ENCODE measurements around the gene SORBS1.
"Not testable (repeated sequence)": the region's sequence is repeated elsewhere in the genome, so short reads cannot be mapped to it uniquely, and the experiment has no call there.

SORBS1 gene

GRCh38 chr10:95482501-95483233 is 78.5 kb downstream of the SORBS1 start:
- no peak for DNase-seq (ENCODE audit: low read depth)

- DNase-seq (ENCODE audit: low read depth), result no peak
These were observed 80.2 kb downstream of the SORBS1 start for GRCh38 chr10:95480901-95481491.

- no peak for DNase-seq (ENCODE audit: low read depth)
These were observed 80.9 kb downstream of the SORBS1 start for GRCh38 chr10:95480102-95480900.

DNA sequence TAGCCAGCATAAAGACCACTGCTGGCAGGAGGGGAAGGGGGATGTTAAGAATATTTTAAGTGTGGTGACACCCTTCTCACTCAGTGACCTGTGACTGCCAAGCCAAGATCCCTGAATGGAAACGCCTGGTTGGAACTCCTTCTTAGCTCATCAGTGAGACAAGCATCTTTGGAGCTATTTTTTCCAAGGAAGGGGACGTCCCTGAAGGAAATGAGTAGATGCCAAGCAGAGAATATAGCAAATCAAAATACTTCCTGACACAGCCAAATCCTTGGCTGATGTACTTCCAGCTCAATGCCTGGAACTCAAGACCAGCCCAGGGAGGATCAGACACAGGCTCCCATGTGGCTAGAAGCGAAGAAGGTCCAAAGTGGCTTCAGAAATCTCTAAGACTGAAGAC is 82.2 kb downstream of the SORBS1 start:
- DNase-seq (ENCODE audit: low read depth), result no peak

DNA sequence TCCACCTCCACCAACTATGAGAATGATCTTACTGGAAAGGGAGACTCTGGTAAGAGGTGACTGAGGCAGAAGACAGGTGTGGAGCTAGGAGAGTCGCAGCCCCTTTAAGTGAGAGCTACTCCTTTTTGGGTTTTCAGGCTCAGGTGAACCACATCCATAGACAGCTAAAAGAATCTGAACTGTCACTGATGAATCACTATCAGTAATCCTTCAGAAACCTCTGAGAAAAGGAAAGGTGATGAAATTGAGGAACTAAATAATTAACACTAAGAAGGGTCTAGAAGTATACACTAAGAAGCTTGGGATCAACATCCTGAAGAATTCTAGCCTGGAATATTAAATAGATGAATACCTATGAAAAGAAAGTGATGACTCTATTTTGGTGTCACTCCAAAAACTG is 83.0 kb downstream of the SORBS1 start:
- no peak for DNase-seq (ENCODE audit: low read depth)

DNA sequence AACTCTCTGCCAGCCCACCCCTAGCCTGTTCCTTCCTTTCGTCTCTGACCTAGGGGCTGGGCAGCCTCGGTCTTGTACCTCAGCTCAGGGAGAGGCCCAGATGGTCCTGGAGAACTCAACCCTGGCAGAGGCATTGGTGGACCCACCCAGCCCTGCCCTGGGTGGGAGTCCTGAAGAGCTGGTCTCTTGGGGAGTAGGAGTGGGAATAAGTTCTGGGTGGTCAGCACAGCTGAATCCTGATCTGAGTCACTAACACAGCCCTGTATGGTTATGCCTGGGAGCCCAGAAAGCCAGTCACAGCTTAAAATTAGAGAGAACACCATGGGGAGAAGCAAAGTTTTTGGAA is 84.0 kb downstream of the SORBS1 start:
- no peak for DNase-seq (ENCODE audit: low read depth)

- no peak for DNase-seq (ENCODE audit: low read depth)
These were observed 84.5 kb downstream of the SORBS1 start for GRCh38 chr10:95476469-95477174.

DNA sequence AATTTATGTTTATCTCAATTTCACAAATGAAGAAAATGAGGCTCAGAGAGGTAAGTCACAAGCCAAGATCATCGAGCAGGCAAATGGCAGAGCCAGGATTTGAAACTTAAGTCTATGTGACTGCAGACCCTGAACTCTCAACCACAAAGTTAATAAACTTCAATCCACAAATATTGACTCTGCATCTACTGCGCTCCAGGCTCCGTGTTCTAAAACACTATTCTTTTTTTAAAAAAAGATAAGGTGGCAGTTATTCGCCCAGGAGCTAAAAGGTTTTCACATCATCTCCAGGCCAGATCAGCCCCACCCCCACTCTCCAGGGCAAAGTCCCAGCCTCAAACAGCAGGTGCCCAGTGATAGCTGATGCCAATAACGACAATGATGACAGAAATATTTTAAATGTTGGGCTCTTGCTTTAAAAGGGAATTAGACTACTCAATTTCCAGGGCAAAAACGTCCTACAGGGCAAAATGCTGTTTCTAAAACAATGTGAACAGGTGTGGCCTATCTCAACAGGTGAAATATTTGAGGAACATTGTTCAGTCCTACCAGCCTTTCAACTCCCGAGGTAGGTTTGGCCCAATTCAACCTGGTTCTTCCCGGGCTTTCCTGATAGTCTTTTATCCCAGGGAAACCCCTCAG is 85.2 kb downstream of the SORBS1 start:
- DNase-seq (ENCODE audit: low read depth), result no peak

DNA sequence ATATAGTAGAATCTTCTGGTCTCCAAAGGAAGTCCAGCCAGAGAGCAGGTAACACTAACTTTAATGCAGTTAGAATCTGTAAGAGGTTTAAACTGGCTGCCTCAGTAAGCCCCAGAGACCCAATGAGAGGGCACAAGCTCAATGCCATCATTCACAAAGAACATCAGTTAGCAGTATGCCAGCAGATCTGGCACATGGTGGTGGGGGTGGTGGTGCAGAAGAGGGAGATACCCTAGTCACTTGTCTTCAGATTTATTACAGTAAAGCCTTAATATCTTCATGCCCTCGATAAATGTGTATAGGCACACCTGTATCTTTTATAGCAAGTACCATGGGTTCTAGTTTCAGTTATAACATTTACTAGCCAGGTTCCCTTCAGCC is 86.2 kb downstream of the SORBS1 start:
- DNase-seq (ENCODE audit: low read depth), result no peak

GRCh38 chr10:95474228-95475002 is 86.8 kb downstream of the SORBS1 start:
- DNase-seq (ENCODE audit: low read depth), result no peak

DNA sequence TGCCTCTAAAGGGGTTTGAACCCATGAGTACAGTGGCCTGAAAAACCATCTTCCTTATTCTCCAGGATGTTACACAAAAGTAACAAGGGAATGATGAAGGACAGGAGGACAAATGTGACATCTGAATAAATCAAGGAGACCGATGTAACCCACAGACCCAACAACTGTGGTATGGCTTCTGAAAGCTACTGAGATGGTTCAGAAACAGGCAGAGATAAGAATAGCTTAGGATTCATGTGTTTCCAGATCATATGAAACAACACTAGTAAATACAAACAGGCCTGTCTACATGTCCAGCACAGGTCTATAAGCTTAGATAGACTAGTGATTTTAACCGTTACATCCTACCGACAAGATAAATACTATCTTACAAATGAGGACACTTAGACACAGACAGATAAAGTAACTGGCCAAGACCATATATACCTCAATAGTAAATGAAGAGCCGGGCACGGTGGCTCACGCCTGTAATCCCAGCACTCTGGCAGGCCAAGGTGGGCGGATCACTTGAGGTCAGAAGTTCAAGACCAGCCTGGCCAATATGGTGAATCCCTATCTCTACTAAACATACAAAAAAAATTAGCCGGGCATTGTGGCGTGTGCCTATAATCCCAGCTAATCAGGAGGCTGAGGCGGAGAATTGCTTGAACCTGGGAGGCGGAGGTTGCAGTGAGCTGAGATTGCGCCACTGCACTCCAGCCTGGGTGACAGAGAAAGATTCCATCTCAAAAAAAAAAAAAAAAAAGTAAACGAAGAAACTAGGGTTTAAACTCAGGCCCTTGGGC is 88.7 kb downstream of the SORBS1 start:
- no peak for DNase-seq (ENCODE audit: low read depth)

DNA sequence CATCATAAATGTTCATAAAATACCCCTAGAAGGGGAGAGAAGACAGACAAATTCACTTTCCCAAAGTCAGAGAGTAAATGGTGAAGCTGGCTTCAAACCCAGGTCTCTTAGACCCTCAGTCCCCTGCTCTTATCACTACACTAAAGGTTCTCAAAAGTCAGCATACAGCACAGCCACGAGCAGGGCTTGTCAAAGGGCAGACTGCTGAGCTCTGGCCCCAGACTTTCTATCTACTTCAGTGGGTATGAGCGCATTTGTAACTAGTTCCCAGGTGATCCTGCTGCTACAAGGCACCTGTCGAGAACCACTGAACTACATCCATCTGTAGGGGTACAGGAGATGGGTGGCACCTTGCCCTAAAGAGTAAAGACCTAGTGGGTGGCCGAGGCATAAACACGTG is 91.5 kb downstream of the SORBS1 start:
- DNase-seq (ENCODE audit: low read depth), result no peak

GRCh38 chr10:95469251-95469650 is 91.9 kb downstream of the SORBS1 start:
- no peak for DNase-seq (ENCODE audit: low read depth)

- DNase-seq (ENCODE audit: low read depth), result not testable (repeated sequence)
These were observed 93.5 kb downstream of the SORBS1 start for GRCh38 chr10:95467642-95468041.

- no peak for DNase-seq (ENCODE audit: low read depth)
These were observed 94.0 kb downstream of the SORBS1 start for GRCh38 chr10:95467162-95467599.

GRCh38 chr10:95466436-95466835 is 94.7 kb downstream of the SORBS1 start:
- DNase-seq (ENCODE audit: low read depth), result no peak

GRCh38 chr10:95464280-95464679 is 96.9 kb downstream of the SORBS1 start:
- DNase-seq (ENCODE audit: low read depth), result no peak

- DNase-seq (ENCODE audit: low read depth), result no peak
These were observed 98.2 kb downstream of the SORBS1 start for GRCh38 chr10:95462740-95463667.

DNA sequence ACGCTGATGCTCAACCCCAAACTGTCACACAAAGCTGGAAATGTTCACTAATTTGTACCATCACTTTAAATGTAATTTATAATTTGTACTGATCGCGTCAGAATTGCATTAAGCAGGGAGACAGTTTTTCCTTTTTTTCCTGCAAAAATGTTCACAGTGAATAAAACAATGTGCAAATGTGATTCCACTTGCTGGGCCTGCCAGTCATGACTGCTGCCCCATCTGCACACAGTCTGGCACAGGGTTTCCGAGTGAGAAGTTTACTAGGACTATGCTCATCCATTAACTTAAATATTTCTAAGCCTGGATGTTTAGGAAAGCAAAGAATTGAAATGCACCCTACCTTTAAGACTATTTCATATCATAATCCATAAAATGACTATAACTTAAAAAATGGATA is 99.6 kb downstream of the SORBS1 start:
- DNase-seq (ENCODE audit: low read depth), result no peak
